ENCODE data around the gene TMEM222. TPM values are rescaled to one million over a fixed set of nuclear protein-coding genes. Genes with fewer than 3 reads are reported as not detected.

The TMEM222 gene
- polyA plus RNA-seq, 1 of the 3 experiments (the other 2 are of a cell fraction), result 51.7 TPM

GRCh38 chr1:27342778-27343638 is 21.0 kb downstream of the TMEM222 start:
- Histone ChIP-seq H3K4me2 (no peak overlapping the region), H3F3A (replicated peaks; ENCODE audit: insufficient read depth) (no peaks in the 10 kb centered on the region), H3K79me2 (ENCODE audit: insufficient read depth) (no peaks in the 10 kb centered on the region), H3K36me3 (replicated peaks in 1 of 2; ENCODE audit: control insufficient read depth in 1 of 2, insufficient read depth in 2 of 2, low read length in 1 of 2) (no peaks in the 10 kb centered on the region), H3K27me3 (ENCODE audit: insufficient read depth) (no peaks in the 10 kb centered on the region), H4K20me1 (ENCODE audit: insufficient read depth) (no peaks in the 10 kb centered on the region), H3K9me3 (no peaks in the 10 kb centered on the region), H3K27ac (ENCODE audit: low read depth in 2 of 2, low read length in 1 of 2) (no peak overlapping the region), H2AFZ (ENCODE audit: low read depth) (no peak overlapping the region), H3K4me1 (ENCODE audit: control insufficient read depth in 1 of 2, insufficient read depth in 2 of 2, low read depth in 1 of 2, low read length in 1 of 2) (peaks cover 0 to 8% of the 10 kb centered on the region in 2 experiments; a peak in 2 of 4 replicates), H3K9me2 (no peaks in the 10 kb centered on the region), H3K4me3 (ENCODE audit: low read depth in 2 of 2, low read length in 1 of 2) (no peak overlapping the region), H3K9ac (no peak overlapping the region)
- TF ChIP-seq ELF1 (IDR thresholded peaks at IDR 0.05), result no peak
- no peak for TF ChIP-seq NRF1 (IDR thresholded peaks at IDR 0.05; ENCODE audit: low read depth, low read length)
- TF ChIP-seq FOXJ3 (CRISPR knock-in tag; IDR thresholded peaks at IDR 0.05), result no peak
- TF ChIP-seq TCF12 (IDR thresholded peaks at IDR 0.05), result no peak
- no peak for TF ChIP-seq RAD21 (IDR thresholded peaks at IDR 0.05; ENCODE audit: low read length)
- TF ChIP-seq CHD2 (IDR thresholded peaks at IDR 0.05; ENCODE audit: low read length, partially characterized antibody), result no peak
- TF ChIP-seq FOSL2 (IDR thresholded peaks at IDR 0.05; ENCODE audit: borderline replicate concordance, low read depth), result no peak
- no peak for TF ChIP-seq REST (IDR thresholded peaks at IDR 0.05; ENCODE audit: low read depth, low read length)
- TF ChIP-seq YY1 (IDR thresholded peaks at IDR 0.05; ENCODE audit: low read depth), result no peak
- TF ChIP-seq FOXM1 (IDR thresholded peaks at IDR 0.05; ENCODE audit: low read depth), result no peak
- no peak for TF ChIP-seq GABPA (IDR thresholded peaks at IDR 0.05; ENCODE audit: low read depth)
- CTCF ChIA-PET, result interaction anchor here (0.9 to 4.7 kb wide), 9 partner anchors 10 to 48 kb away, joined by 3 to 40 read pairs (median 7); partner anchors contain the start of gene MAP3K6
- 83% methylated on average over 5 of the region's 31 CpGs for WGBS (ENCODE audit: low lambda C conversion rate)
- no peak for DNase-seq
- POLR2A ChIA-PET, result interaction anchor here (0.6 kb wide), 1 partner anchor 22 kb away, joined by 3 read pairs; no protein-coding TSS in a partner anchor

DNA sequence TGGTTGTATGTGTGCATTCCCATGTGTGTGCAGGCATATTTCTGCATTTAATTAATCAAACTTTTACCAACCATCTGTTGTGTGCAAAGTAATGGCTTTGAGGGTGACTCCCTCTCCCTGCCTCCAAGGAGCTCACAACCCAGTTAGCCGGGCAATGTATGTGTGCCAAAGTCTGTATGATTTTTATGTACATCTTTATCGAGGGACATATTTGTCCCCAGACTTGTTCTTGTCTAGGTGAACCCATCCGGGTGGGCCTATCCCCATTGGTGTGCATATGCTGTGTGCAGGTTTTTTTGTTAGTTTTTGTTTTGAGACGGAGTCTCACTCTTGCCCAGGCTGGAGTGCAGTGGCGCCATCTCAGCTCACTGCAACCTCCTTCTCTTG is 21.7 kb downstream of the TMEM222 start:
- Histone ChIP-seq H3K27ac (ENCODE audit: low read depth in 2 of 2, low read length in 1 of 2) (no peak overlapping the region), H3K36me3 (replicated peaks in 1 of 2; ENCODE audit: control insufficient read depth in 1 of 2, insufficient read depth in 2 of 2, low read length in 1 of 2) (no peaks in the 10 kb centered on the region), H3K27me3 (ENCODE audit: insufficient read depth) (no peaks in the 10 kb centered on the region), H3K4me2 (no peak overlapping the region), H2AFZ (ENCODE audit: low read depth) (no peak overlapping the region), H4K20me1 (ENCODE audit: insufficient read depth) (no peaks in the 10 kb centered on the region), H3K9me3 (no peaks in the 10 kb centered on the region), H3K4me3 (ENCODE audit: low read depth in 2 of 2, low read length in 1 of 2) (no peak overlapping the region), H3K9ac (no peak overlapping the region), H3F3A (replicated peaks; ENCODE audit: insufficient read depth) (no peaks in the 10 kb centered on the region), H3K79me2 (ENCODE audit: insufficient read depth) (no peaks in the 10 kb centered on the region), H3K9me2 (no peaks in the 10 kb centered on the region), H3K4me1 (ENCODE audit: control insufficient read depth in 1 of 2, insufficient read depth in 2 of 2, low read depth in 1 of 2, low read length in 1 of 2) (peaks cover under 1 to 8% of the 10 kb centered on the region in 2 experiments; a peak in 2 of 4 replicates)
- DNase-seq, result no peak
- POLR2A ChIA-PET, result interaction anchor here (0.6 kb wide), 1 partner anchor 22 kb away, joined by 3 read pairs; no protein-coding TSS in a partner anchor
- WGBS (ENCODE audit: low lambda C conversion rate), result 90% methylated on average over 5 of the region's 5 CpGs
- CTCF ChIA-PET, result interaction anchor here (1.1 to 4.7 kb wide), 5 partner anchors 10 to 43 kb away, joined by 4 to 40 read pairs (median 5); partner anchors contain the start of gene MAP3K6
- no peak for TF ChIP-seq FOSL2 (IDR thresholded peaks at IDR 0.05; ENCODE audit: borderline replicate concordance, low read depth)
- TF ChIP-seq MXI1 (IDR thresholded peaks at IDR 0.05; ENCODE audit: low read depth, low read length), result no peak
- no peak for TF ChIP-seq EP300 (IDR thresholded peaks at IDR 0.05; ENCODE audit: borderline replicate concordance in 1 of 2, low read depth in 1 of 2, low read length in 1 of 2)
- TF ChIP-seq CHD2 (IDR thresholded peaks at IDR 0.05; ENCODE audit: low read length, partially characterized antibody), result no peak

All from SK-N-SH (cell line).